Colon (tissue), 2 donors: ENCODE results near the gene MYO15B.
"Not testable (repeated sequence)": the region's sequence is repeated elsewhere in the genome, so short reads cannot be mapped to it uniquely, and the experiment has no call there.

ENCODE experiments used
- FAIRE-seq: peaks from 2 replicates; lab custom pipeline; 2012; peaks lifted over from hg19 to GRCh38; lab: Jason Lieb, UNC
- donor health status: control.
- donor health status: control.

Gene MYO15B

GRCh38 chr17:75625813-75626486 lies 38.4 kb downstream of the MYO15B start:
- FAIRE-seq: no peak

- no peak for FAIRE-seq
Observed at GRCh38 chr17:75626496-75627038, 39.0 kb downstream of the MYO15B start.

- no peak for FAIRE-seq
Observed at GRCh38 chr17:75627094-75627493, 39.5 kb downstream of the MYO15B start.

- no peak for FAIRE-seq
Observed at GRCh38 chr17:75628425-75628824, 40.8 kb downstream of the MYO15B start.

GRCh38 chr17:75629157-75629556 lies 41.6 kb downstream of the MYO15B start:
- no peak for FAIRE-seq

GRCh38 chr17:75630071-75630917 lies 42.7 kb downstream of the MYO15B start:
- no peak for FAIRE-seq

GRCh38 chr17:75631353-75631752 lies 43.8 kb downstream of the MYO15B start:
- FAIRE-seq: no peak

- FAIRE-seq: no peak
Observed at GRCh38 chr17:75632428-75632827, 44.8 kb downstream of the MYO15B start.

GRCh38 chr17:75632863-75633485 lies 45.4 kb downstream of the MYO15B start, which contains the start of gene SMIM5:
Gene SMIM5, plus strand, starts transcription at chr17:75633434. Its CDS starts 6,768 bp downstream, at chr17:75640202.
- no peak for FAIRE-seq

- FAIRE-seq: no peak
Observed at GRCh38 chr17:75633486-75634375, 46.1 kb downstream of the MYO15B start.

GRCh38 chr17:75634376-75634740 lies 46.8 kb downstream of the MYO15B start:
- no peak for FAIRE-seq

- no peak for FAIRE-seq
Observed at GRCh38 chr17:75634754-75635609, 47.4 kb downstream of the MYO15B start.

- FAIRE-seq: no peak
Observed at GRCh38 chr17:75635610-75636202, 48.1 kb downstream of the MYO15B start.

GRCh38 chr17:75636381-75637142 lies 49.0 kb downstream of the MYO15B start:
- no peak for FAIRE-seq

- FAIRE-seq: no peak
Observed at GRCh38 chr17:75637143-75637538, 49.5 kb downstream of the MYO15B start.

- FAIRE-seq: no peak
Observed at GRCh38 chr17:75637551-75637950, 50.0 kb downstream of the MYO15B start.

GRCh38 chr17:75638039-75638438 lies 50.4 kb downstream of the MYO15B start:
- not testable (repeated sequence) for FAIRE-seq

GRCh38 chr17:75638893-75639292 lies 51.3 kb downstream of the MYO15B start:
- no peak for FAIRE-seq

GRCh38 chr17:75639327-75639726 lies 51.7 kb downstream of the MYO15B start:
- no peak for FAIRE-seq
